H1 (cell line): ENCODE results near the gene TNRC6C. TPM values are rescaled to one million over a fixed set of nuclear protein-coding genes. Genes with fewer than 3 reads are reported as not detected.

Source experiments
- CTCF ChIA-PET: fragments of 300-600 bp; sonication (Branson Sonifier 250); formaldehyde crosslinking; loops from one replicate; lab custom pipeline; 2021; ENCODE audit not compliant: partially characterized antibody; lab: Charles Lee
- POLR2A ChIA-PET: fragments of 300-600 bp; sonication (Branson Sonifier 250); formaldehyde crosslinking; loops from one replicate; lab custom pipeline; 2021; ENCODE audit warnings: inconsistent platforms; ENCODE audit not compliant: partially characterized antibody; lab: Charles Lee
- DNase-seq, 2 experiments: peaks; one replicate each; pipeline versions ENCODE4 v3.0.0 to v3.0.0-alpha.2; 2010 to 2022; ENCODE audit warnings: low spot score in 2 of 2, low read depth in 1 of 2, mixed read lengths in 1 of 2
- FAIRE-seq: peaks from 2 replicates; lab custom pipeline; 2011; peaks lifted over from hg19 to GRCh38; lab: Jason Lieb, UNC
- H2AFZ ChIP-seq: 2 replicates; pipeline ENCODE4 v1.8.1; 2012; ENCODE audit warnings: low read length, inconsistent platforms
- H2AK5ac ChIP-seq: 2 replicates; pipeline ENCODE4 v1.6.1; 2013; ENCODE audit warnings: low read depth, low read length
- H2BK120ac ChIP-seq: replicated peaks from 2 replicates; pipeline ENCODE3; 2013; ENCODE audit warnings: low read depth, low read length, inconsistent platforms
- H2BK12ac ChIP-seq: 2 replicates; pipeline ENCODE4 v1.6.1; 2013; ENCODE audit warnings: low read depth, low read length
- H2BK15ac ChIP-seq: 2 replicates; pipeline ENCODE4 v1.6.1; 2013; ENCODE audit warnings: low read length
- H2BK20ac ChIP-seq: 2 replicates; pipeline ENCODE4 v1.6.1; 2013; ENCODE audit warnings: low read length
- H2BK5ac ChIP-seq: 2 replicates; pipeline ENCODE4 v1.6.1; 2013; ENCODE audit warnings: low read depth, low read length
- H3K14ac ChIP-seq: 2 replicates; pipeline ENCODE4 v1.6.1; 2013; ENCODE audit warnings: inconsistent platforms; ENCODE audit not compliant: insufficient read length
- H3K18ac ChIP-seq: 2 replicates; pipeline ENCODE4 v1.6.1; 2013; ENCODE audit warnings: low read length; ENCODE audit errors: extremely low read depth
- H3K23ac ChIP-seq: 2 replicates; pipeline ENCODE4 v1.6.1; 2013; ENCODE audit warnings: inconsistent platforms; ENCODE audit not compliant: insufficient read length
- H3K23me2 ChIP-seq: 2 replicates; pipeline ENCODE4 v1.6.1; 2013; ENCODE audit warnings: low read depth, low read length
- H3K27ac ChIP-seq: 2 replicates; pipeline ENCODE4 v1.6.1; 2011; ENCODE audit warnings: low read depth, low read length, inconsistent platforms
- H3K27me3 ChIP-seq, 4 experiments: replicated peaks in 1 of 4; 1 replicate in 1 of 4; 2 replicates in 3 of 4; pipeline versions ENCODE4 v1.6.1 to v1.8.1; 2011 to 2013; ENCODE audit warnings: low read length in 3 of 4, mild to moderate bottlenecking in 3 of 4, inconsistent platforms in 2 of 4, mixed read lengths in 2 of 4, moderate library complexity in 1 of 4; ENCODE audit not compliant: control insufficient read depth in 3 of 4, insufficient read depth in 3 of 4; ENCODE audit errors: extremely low read depth in 1 of 4
- H3K36me3 ChIP-seq, 4 experiments: 2 replicates each; pipeline versions ENCODE4 v1.6.1 to v1.8.1; 2011 to 2013; ENCODE audit warnings: mild to moderate bottlenecking in 4 of 4, low read length in 3 of 4, moderate library complexity in 2 of 4, control low read depth in 1 of 4, inconsistent platforms in 1 of 4; ENCODE audit not compliant: insufficient read depth in 4 of 4, control insufficient read depth in 2 of 4
- H3K4ac ChIP-seq: replicated peaks from 2 replicates; pipeline ENCODE3; 2013; ENCODE audit warnings: low read length, low read depth, mixed read lengths, inconsistent platforms; ENCODE audit not compliant: insufficient read length
- H3K4me1 ChIP-seq, 4 experiments: replicated peaks in 1 of 4; 1 replicate in 1 of 4; 2 replicates in 3 of 4; pipeline versions ENCODE4 v1.6.1 to v1.8.1; 2011 to 2013; ENCODE audit warnings: low read length in 3 of 4, inconsistent platforms in 2 of 4, mixed read lengths in 1 of 4; ENCODE audit not compliant: insufficient read depth in 4 of 4, control insufficient read depth in 3 of 4
- H3K4me2 ChIP-seq, 2 experiments: 2 replicates each; pipeline versions ENCODE4 v1.6.1 to v1.8.1; 2011 to 2013; ENCODE audit warnings: low read depth in 2 of 2, low read length in 2 of 2, control low read depth in 1 of 2, inconsistent platforms in 1 of 2, mild to moderate bottlenecking in 1 of 2; ENCODE audit not compliant: insufficient read depth in 1 of 2
- H3K4me3 ChIP-seq, 4 experiments: fragments of 200-600, 300-600 bp in 1 of 4; sonication (generic), shearing (Covaris generic), sonication (Bioruptor Twin) in 1 of 4; 2 replicates each; pipeline versions ENCODE4 v1.5.1 to v1.8.1; 2011 to 2016; ENCODE audit warnings: low read length in 4 of 4, low read depth in 3 of 4, control low read depth in 2 of 4, inconsistent platforms in 2 of 4, mild to moderate bottlenecking in 2 of 4, mixed read lengths in 1 of 4, moderate library complexity in 1 of 4; ENCODE audit not compliant: insufficient read depth in 2 of 4; ENCODE audit errors: extremely low read depth in 1 of 4
- H3K56ac ChIP-seq: replicated peaks from 2 replicates; pipeline ENCODE3; 2013; ENCODE audit warnings: low read depth, mild to moderate bottlenecking, mixed read lengths, low read length, inconsistent platforms; ENCODE audit not compliant: insufficient read length
- H3K79me1 ChIP-seq: 2 replicates; pipeline ENCODE4 v1.6.1; 2013; ENCODE audit warnings: low read depth, low read length, control low read depth
- H3K79me2 ChIP-seq, 2 experiments: 2 replicates each; pipeline versions ENCODE4 v1.6.1 to v1.8.1; 2012 to 2013; ENCODE audit warnings: low read length in 2 of 2, mild to moderate bottlenecking in 2 of 2, inconsistent platforms in 1 of 2; ENCODE audit not compliant: insufficient read depth in 2 of 2, control insufficient read depth in 1 of 2
- H3K9ac ChIP-seq, 4 experiments: replicated peaks in 1 of 4; 1 replicate in 1 of 4; 2 replicates in 3 of 4; pipeline versions ENCODE4 v1.6.1 to v1.8.1; 2011 to 2013; ENCODE audit warnings: low read depth in 3 of 4, low read length in 3 of 4, control low read depth in 2 of 4, mild to moderate bottlenecking in 2 of 4, moderate library complexity in 2 of 4, inconsistent platforms in 1 of 4; ENCODE audit errors: extremely low read depth in 1 of 4
- H3K9me3 ChIP-seq, 2 experiments: 2 replicates each; pipeline versions ENCODE4 v1.6.1 to v1.8.1; 2012 to 2013; ENCODE audit warnings: mild to moderate bottlenecking in 2 of 2, moderate library complexity in 2 of 2, control low read depth in 1 of 2, inconsistent platforms in 1 of 2, low read depth in 1 of 2, low read length in 1 of 2, mixed read lengths in 1 of 2; ENCODE audit not compliant: insufficient read depth in 2 of 2
- H4K20me1 ChIP-seq, 2 experiments: replicated peaks in 1 of 2; 2 replicates each; pipeline versions ENCODE3 to v1.8.1; 2011 to 2013; ENCODE audit warnings: inconsistent platforms in 2 of 2, low read length in 2 of 2, mild to moderate bottlenecking in 1 of 2; ENCODE audit not compliant: insufficient read depth in 2 of 2, control insufficient read depth in 1 of 2
- H4K5ac ChIP-seq: 2 replicates; pipeline ENCODE4 v1.6.1; 2013; ENCODE audit warnings: low read length, low read depth, mixed read lengths, inconsistent platforms; ENCODE audit not compliant: insufficient read length
- H4K8ac ChIP-seq: 2 replicates; pipeline ENCODE4 v1.8.0; 2013; ENCODE audit warnings: mild to moderate bottlenecking, moderate library complexity, low read length, inconsistent platforms; ENCODE audit not compliant: insufficient read depth; ENCODE audit errors: extremely low read depth
- H4K91ac ChIP-seq: replicated peaks from 2 replicates; pipeline ENCODE3; 2013; ENCODE audit warnings: low read length, mixed read lengths, inconsistent platforms; ENCODE audit not compliant: insufficient read length
- RBBP5 ChIP-seq: IDR thresholded peaks from 2 replicates; pipeline ENCODE4 v1.7.1; 2012; ENCODE audit warnings: low read depth, mild to moderate bottlenecking, inconsistent platforms, low read length, moderate library complexity, borderline replicate concordance
- WGBS, 2 experiments: shearing (Covaris generic) in 1 of 2; methylation state at CpG; one replicate each; pipeline versions ENCODE4 v1.1.6 to v1.1.7; 2013 to 2015; ENCODE audit warnings: low lambda C conversion rate in 2 of 2, mixed read lengths in 2 of 2, inconsistent platforms in 1 of 2, low coverage in 1 of 2, missing lambda C conversion rate in 1 of 2; ENCODE audit not compliant: insufficient replicate concordance in 2 of 2, insufficient coverage in 1 of 2, insufficient read length in 1 of 2; ENCODE audit errors: extremely low coverage in 1 of 2, missing lambda C conversion rate in 1 of 2; 5-methylcytosine and 5-hydroxymethylcytosine counted together
- polyA plus RNA-seq, 7 experiments: library from polyadenylated mRNA; depleted of rRNA in 3 of 7; stranded (reverse) in 5 of 7; unstranded in 2 of 7; fragments of >200 nt in 5 of 7; fragments of 200-250 nt in 2 of 7; gene quantifications; 1 replicate in 5 of 7; 2 replicates in 1 of 7; 4 replicates in 1 of 7; pipeline versions ENCODE4 v1.2.1 to v1.2.3, GENCODE V29; 2011 to 2013; ENCODE audit warnings: missing spikeins in 2 of 7, mixed read lengths in 2 of 7
- total RNA-seq: library from RNA; stranded (reverse); fragmentation: NEBNext Ultra II Directional; extraction: Animal tissue kit (Norgen Biotek cat#: 25700); gene quantifications from 2 replicates; pipeline ENCODE4 v1.2.1, GENCODE V29; 2021

The TNRC6C gene
- total and polyA plus RNA-seq, 2 of the 8 experiments (the other 6 are each of a cell fraction or from before 2014, with no cell fraction given): 2.8 to 28.9 TPM

GRCh38 chr17:78095035-78095434, 136.5 kb downstream of the TNRC6C start:
- Histone ChIP-seq H4K5ac (no peak overlapping the region), H3K36me3 (peaks cover 19 to 76% (median 53%) of the 10 kb centered on the region in 4 experiments; a peak in 7 of 8 replicates), H3K4me1 (no peaks in the 10 kb centered on the region), H4K91ac (no peak overlapping the region), H3K23me2 (no peaks in the 10 kb centered on the region), H2AFZ (no peak overlapping the region), H2BK20ac (no peak overlapping the region), H3K79me2 (no peaks in the 10 kb centered on the region), H3K79me1 (no peaks in the 10 kb centered on the region), H4K8ac (no peak overlapping the region), H3K14ac (no peak overlapping the region), H3K4ac (no peak overlapping the region), H3K18ac (no peak overlapping the region), H3K27ac (no peak overlapping the region), H3K4me3 (no peak overlapping the region), H3K23ac (no peak overlapping the region), H2AK5ac (no peak overlapping the region), H2BK120ac (no peak overlapping the region), H3K56ac (no peak overlapping the region), H3K27me3 (no peaks in the 10 kb centered on the region), H3K9me3 (peaks cover 2 to 6% of the 10 kb centered on the region in 2 experiments; a peak in 2 of 4 replicates), H2BK12ac (no peak overlapping the region), H4K20me1 (peaks cover 0 to 4% of the 10 kb centered on the region in 2 experiments), H2BK15ac (no peak overlapping the region), H3K9ac (no peak overlapping the region), H3K4me2 (no peak overlapping the region), H2BK5ac (no peak overlapping the region)
- FAIRE-seq (no peak), DNase-seq (no peak)
- TF ChIP-seq RBBP5: no peak
- POLR2A ChIA-PET: no interaction called here
- CTCF ChIA-PET: interaction anchor here (1.2 to 6.6 kb wide), 2 partner anchors 10 to 39 kb away, joined by 5 to 35 read pairs; no protein-coding TSS in a partner anchor
- 96% methylated on average over 6 of the region's 6 CpGs; no CpG with 5 or more reads in 1 of the 2 experiments for WGBS, 2 experiments
